HG03520 (cell line): ENCODE data around the gene ZNF576.
"Not testable (repeated sequence)": the region's sequence is repeated elsewhere in the genome, so short reads cannot be mapped to it uniquely, and the experiment has no call there.

ENCODE experiments used
- ATAC-seq: cut with Tn5 transposase; IDR thresholded peaks from one replicate; pipeline ENCODE4 v1.9.1; 2021; ENCODE audit warnings: mild to moderate bottlenecking, moderate library complexity; ENCODE audit not compliant: unreplicated experiment

The ZNF576 gene

DNA sequence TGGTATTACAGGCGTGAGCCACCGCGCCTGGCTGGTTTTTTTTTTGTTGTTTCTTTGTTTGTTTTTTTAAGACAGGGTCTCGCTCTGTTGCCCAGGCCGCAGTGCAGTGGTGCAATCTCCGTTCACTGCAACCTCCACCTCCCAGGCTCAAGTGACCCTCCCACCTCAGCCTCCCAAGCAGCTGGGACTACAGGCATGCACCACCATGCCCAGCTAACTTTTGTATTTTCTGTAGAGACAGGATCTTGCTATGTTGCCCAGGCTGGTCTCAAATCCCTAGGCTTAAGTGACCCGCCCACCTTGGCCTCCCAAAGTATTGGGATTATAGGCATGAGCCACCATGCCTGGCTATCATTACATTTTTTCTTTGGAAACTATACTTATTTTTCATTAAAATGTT, 53.9 kb downstream of the ZNF576 start:
- ATAC-seq = not testable (repeated sequence)
